ENCODE measurements around the gene ATG7.
"Not testable (repeated sequence)": the region's sequence is repeated elsewhere in the genome, so short reads cannot be mapped to it uniquely, and the experiment has no call there.

Gene ATG7

DNA sequence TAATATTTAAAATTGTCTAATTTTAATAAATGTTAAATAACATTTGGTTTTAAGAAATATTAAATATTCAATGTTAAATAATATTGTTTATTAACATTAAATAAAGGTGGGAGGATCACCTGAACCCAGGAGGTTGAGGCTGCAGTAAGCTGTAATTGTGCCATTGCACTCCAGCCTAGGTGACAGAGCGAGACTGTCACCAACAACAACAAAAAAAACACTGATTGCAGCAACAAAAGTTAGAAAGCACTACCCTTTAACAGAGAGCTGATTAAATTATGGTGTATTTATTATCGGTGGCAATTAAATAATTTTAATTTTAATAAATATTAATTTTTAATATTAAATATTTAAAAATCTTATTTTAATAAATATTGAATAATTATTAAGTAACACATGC lies 152.1 kb downstream of the ATG7 start:
- DNase-seq (ENCODE audit: low spot score): no peak
- no peak for FAIRE-seq

DNA sequence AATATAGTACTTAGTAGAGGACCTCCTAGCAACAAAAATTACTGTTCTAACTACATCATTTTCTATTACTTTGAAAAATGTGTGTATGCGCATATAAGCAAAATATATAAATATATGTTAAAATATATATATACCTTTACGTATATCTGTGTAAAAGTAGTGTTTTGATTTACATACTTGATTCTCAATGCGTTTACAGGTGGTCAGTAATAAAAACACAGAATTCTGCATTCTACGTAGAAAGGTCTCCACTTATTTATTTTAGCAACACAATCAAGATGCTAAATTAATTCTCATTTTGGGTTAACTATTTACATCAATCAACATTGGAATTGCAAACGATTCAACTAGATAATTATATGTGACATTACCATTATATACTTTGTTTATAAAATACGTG lies 158.0 kb downstream of the ATG7 start:
- DNase-seq (ENCODE audit: low spot score): no peak
- FAIRE-seq: no peak

DNA sequence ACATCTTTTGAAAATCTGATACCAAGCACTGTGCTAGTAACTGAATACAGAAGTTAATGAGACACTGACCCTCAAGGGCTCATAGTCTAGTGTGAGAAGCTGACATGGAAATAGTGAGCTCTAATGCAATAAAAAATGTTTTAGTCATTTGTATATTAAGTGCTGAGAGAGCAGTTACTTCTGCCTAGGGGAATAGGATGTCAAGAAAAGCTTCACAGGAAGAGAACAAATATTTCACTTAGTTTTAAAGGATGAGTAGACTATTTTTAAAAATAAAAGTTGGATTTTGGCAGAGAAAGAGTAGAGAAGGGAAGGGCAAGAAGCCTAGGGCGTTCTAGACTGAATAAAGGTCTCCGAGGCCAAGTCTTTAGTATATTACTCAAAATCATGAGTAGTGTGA lies 158.4 kb downstream of the ATG7 start:
- no peak for FAIRE-seq
- DNase-seq (ENCODE audit: low spot score): no peak

DNA sequence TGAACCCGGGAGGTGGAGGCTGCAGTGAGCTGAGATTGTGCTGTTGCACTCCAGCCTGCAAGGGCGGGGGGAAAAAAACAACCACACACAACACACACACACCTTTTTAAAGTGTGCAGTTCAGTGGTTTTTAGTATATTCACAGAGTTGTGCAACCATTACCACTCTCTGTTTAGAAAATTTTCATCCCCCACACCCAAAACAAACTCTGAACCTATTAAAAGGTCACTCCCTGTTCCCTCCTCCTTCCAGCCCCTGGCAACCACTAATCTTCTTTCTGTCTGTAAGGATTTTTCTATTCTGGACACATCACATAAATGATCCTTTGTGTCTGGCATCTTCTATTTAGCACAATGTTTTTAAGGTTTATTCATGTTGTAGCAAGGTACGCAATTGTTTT lies 159.1 kb downstream of the ATG7 start:
- FAIRE-seq (no peak), DNase-seq (ENCODE audit: low spot score) (no peak)

DNA sequence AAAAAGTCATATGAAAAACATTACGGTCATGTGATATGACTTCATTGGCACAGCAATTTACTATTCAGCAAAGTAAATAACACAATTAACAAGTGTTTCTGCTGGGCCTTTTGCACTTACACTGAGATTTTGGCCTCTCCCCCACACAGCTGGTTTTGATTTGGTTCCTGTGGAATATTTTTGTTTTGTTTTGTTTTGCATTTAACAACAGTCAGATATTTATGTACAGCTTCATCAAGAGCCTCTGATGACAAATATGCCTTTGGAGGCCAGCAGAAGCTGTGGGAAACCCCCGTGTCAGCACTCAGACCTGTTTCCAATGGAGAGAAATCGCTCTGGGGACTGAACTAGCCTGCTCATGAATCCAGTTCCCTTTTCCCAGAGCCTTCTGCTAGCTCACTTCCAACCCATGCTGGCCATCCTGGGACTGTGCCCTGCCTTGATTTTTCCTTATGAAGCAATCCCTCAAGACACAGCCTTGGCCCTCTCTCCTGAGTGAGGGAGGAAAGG lies 161.9 kb downstream of the ATG7 start:
- FAIRE-seq (no peak), DNase-seq (ENCODE audit: low spot score) (no peak)

DNA sequence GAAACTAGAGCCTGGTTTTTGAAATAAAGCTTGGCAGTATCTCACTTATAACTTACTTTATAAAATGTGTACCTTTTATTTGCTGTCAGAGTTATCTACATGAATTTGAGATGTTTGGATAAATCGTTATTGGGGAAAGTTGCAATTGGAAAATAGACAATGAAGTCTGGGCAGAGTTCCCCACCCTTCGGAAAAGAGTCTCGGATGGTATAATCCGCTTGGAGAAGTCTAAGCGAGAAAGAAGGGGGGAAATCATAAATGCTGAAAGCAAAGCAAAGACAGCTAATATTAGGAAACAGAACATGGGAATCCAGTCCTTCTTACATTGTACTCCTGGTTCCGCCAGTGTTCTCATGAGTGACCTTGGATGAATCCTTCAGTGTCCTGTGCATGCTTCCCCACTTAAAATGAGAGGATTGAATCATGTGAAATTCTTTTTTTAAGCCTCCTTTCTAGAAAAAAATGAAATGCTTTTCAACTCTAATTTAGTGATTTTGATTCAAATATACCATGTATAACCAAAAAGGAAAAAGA lies 162.4 kb downstream of the ATG7 start:
- FAIRE-seq: no peak
- no peak for DNase-seq (ENCODE audit: low spot score)

DNA sequence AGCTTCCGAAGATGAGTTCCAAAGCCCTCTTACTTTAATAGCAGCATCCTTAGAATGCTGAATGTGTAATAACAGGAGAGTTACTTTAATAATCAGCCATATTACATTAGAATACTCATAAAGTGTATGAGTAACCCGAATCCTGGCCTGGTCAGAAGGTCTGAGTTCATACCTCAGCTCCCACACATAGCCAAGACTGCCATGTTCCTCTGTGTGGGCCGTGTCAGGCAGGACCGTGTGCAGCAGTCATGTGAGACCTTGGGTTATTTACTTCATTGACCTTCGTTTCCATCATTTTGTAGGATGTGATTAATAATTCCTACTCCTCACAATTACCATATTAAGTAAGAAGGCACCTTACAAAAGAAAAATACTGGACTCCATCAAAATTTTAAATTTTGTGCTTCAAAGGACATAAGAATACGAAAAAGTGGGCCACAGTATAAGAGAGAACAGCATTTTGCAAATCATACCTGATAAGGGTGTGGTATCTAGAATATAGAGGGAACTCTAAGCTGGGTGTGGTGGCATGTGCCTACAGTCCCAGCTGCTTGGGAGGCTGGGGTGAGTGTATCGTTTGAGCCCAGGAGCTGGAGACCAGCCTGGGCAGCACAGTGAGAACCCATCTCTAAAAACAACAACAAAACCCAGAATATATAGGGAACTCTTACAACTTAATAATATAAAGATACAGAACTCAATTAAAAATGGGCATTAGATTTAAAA lies 163.4 kb downstream of the ATG7 start:
- FAIRE-seq: no peak
- DNase-seq (ENCODE audit: low spot score): no peak

DNA sequence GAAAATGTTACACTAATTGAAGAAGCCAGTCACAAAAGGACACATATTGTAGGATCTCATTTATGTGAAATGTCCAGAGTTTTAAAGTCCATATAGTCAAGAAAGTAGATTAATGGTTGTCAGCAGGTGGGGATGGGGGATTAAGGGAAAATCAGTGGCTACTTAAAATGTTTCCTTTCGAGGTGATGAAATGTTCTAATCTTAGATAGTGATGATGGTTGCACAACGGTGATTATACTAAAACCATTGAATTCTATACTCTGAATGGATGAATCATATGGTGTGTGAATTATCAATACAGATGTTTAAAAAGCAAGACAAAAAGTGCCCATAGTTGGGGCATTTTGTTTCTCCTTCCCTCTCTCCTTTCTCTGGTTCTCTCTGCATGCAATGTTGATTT lies 164.6 kb downstream of the ATG7 start:
- no peak for DNase-seq (ENCODE audit: low spot score)
- FAIRE-seq: no peak

DNA sequence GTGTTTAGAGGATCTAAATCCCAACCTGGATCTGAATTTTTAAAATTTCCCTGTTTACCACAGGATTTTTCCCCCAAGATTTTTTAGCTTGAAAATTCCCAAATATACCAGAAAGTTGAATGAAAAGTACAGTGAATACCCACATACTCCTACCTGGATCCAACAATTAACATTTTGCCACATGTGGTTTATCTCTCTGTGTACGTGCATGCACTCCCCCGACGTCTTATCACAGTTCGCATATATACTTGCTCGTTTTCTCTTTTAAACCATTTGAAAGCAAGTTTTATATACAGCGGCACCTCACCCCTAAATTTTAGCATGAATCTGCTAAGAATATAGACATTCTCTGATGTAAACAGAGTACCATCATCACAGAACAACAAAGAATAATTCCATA lies 165.3 kb downstream of the ATG7 start:
- no peak for DNase-seq (ENCODE audit: low spot score)

DNA sequence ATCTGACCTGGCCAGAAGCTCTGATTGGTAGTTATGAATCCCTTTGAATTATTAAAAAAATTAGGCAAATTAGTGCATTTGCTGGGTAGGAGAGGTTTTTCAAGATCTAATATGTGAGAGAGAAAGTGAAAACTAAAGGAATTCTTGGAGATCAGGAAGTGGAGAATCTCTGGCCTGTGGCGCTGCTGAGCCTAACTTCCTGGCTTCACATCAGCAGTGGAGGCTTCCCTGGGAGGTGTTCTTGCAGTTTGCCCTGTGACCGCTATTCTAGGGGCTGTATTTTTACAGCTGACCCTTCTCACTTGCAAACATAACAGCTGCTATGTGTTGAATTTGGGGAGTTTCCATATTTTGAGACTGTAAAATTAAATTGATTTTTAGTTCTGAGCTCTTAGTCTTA lies 166.4 kb downstream of the ATG7 start:
- FAIRE-seq (no peak), DNase-seq (ENCODE audit: low spot score) (no peak)

More for the DNA sequence above, 165.3 kb downstream of the ATG7 start:
- no peak for FAIRE-seq

DNA sequence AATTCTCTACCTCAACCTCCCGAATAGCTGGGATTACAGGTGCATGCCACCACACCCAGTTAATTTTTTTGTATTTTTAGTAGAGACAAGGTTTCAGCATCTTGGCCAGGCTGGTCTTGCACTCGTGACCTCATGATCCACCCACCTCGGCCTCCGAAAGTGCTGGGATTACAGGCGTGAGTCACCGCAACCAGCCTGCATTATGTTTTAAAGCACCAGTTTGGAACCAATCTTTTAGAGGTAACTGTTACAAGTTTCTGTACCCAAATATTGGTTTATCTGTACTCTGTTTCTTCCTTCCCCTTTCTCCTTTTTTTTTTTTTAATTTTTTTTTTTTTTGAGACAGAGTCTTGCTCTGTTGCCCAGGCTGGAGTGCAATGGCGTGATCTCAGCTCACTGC lies 169.1 kb downstream of the ATG7 start:
- not testable (repeated sequence) for FAIRE-seq; DNase-seq (ENCODE audit: low spot score)

DNA sequence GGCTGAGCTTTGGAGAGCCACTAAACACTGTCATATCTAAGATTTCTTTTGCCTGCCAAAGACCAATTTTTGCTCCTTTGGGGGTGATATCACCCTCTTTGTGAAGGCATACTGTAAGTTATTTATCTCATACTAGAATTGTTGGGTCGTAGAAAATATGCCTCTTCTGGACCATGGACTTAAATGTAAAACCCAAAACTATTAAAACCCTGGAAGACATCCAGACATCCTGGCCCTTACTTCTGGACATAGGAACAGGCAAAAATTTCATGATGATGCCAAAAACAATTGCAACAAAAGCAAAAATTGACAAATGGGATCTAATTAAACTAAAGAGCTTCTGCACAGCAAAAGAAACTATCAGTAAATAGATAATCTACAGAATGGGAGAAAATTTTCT lies 172.2 kb downstream of the ATG7 start:
- DNase-seq (ENCODE audit: low spot score) (no peak), FAIRE-seq (no peak)

DNA sequence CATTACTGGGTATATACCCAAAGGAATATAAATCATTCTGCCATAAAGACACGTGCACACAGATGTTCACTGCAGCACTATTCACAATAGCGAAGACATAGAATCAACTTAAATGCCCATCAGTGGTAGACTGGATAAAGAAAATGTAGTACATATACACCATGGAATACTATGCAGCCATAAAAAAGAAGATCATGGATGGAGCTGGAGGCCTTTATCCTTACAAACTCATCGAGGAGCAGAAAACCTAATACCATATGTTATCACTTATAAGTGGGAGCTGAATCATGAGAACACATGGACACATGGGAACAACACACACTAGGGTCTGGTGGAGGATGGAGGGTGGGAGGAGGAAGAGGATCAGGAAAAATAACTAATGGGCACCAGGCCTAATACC lies 173.0 kb downstream of the ATG7 start:
- not testable (repeated sequence) for DNase-seq (ENCODE audit: low spot score); FAIRE-seq

DNA sequence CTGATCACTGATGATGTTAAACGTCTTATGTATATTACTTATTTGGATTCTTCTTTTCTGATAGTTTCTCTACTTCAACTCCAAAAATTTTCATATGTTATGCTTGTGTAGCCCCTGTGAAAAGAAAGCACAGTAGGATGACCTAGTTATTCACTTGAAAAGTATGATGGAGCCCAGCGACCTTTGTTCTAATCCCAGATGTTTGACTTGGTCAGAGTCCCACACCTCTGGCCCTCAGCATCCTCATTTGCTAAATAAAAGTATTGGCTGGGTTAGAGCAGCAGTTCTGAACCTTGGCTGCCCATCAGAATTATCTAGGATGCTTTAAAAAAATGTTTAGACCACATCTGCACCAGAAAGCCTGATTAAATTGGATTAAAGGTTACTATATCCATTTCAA lies 173.7 kb downstream of the ATG7 start:
- DNase-seq (ENCODE audit: low spot score) (no peak), FAIRE-seq (no peak)

DNA sequence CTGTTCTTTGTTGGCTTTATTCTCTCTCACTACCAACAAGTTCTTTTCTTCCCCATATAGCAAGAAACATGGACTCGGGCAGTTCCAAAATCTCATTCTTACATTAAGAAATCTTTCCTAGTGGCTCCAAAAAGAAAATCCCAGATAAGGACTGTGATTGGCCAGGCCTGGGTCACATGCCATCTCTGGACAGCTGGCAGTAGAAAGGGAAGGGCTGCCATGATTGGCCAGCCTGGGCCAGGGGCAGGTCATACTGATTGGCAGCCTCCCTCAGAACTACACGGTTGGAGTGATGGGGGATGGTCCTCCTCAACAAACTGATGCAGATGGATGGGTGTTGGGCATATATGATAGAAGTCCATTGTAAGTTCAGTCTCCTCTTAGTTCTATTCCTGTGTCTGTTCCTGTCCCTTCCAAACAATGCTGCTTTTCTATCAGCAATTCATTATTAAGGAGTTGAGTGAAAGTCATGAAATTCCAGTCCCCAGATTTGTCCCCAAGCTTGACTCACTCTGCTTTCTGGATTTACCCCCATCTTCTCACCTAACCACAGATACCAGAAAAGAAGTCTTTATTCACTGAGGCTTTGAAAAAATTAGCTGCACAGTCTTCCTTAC lies 175.5 kb downstream of the ATG7 start:
- no peak for FAIRE-seq
- DNase-seq (ENCODE audit: low spot score): peak; percentile 11

DNA sequence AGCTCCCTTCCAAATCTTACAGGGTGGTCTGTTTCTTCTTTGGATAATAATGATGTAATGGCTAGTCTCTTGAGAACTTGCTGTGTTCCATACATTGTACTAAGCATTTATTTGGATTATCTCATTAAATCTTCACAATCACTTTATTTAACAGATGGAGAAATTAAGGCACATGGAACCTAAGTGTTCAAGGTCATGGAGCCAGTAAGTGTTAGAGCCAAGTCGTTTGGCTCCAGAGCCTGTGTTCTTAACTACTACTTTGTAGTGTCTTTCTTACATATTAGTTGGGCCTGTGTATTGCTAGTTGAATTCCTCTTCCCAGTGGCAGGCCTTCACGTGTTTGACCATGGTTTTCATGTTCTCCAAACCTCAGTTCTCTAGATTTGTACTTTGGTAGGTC lies 177.8 kb downstream of the ATG7 start:
- no peak for FAIRE-seq
- no peak for DNase-seq (ENCODE audit: low spot score)

DNA sequence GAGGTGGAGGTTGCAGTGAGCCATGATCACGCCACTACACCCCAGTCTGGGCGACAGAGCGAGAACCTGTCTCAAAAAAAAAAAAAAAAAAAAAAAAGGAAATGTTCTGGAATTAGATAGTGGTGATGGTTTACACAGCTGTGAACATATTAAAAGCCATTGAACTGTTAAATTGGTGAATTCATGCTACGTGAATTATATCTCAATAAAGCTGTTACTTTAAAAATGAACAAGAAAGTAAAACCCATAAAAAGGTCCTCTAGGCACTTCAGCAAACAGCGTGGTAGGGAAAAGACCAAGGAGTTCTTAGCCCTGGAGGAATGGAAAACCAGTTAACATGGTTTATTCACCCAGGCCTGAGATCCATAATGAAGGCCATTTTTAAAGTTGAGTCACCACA lies 180.1 kb downstream of the ATG7 start:
- DNase-seq (ENCODE audit: low spot score): no peak
- FAIRE-seq: no peak

DNA sequence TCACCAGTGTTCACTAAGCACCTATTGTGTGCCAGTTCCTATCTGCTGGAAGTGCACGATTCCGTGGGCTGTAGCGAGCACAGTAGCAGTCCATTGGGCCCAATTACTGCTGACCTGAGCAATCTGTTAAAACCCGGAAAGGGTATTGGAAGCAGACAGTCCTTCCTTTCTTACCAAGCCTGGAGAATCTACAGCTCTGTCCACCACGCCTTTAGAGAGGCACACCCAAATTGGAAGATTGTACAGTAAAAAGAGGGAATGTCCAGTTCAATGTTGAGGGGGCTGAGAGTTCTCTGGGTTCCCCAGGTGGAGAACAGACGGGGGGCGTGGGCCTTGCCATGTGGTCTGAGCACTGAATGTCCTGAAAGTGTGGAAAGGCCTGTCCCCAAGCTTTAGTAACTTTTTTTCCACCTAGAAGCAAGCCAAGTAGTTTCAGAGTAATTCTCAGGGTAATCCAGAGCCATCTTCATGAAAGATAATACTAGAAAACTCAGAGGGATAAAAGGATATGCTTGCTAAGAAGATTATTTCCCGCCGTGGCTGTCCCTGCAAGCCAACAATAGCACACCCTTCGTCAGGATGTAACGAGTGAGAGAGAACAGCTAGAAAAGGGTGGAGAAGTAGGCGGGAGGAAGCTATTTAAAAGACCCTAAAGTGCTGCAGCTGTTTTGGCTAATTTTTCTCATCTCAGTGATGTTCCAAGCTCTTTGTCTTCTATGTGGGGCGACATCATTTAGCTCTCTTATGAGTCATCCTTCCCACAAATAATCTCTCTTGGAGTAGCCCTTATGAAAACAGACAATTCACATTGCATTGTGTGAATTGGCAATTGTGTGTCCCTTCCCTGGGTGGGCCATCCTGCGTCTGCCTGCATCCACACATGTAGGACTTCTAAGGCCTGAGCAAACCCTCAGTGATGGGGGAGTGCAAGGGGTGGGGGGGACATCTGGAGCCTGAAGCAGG lies 181.0 kb downstream of the ATG7 start:
- peak; percentile 54 for DNase-seq (ENCODE audit: low spot score)
- FAIRE-seq: no peak

DNA sequence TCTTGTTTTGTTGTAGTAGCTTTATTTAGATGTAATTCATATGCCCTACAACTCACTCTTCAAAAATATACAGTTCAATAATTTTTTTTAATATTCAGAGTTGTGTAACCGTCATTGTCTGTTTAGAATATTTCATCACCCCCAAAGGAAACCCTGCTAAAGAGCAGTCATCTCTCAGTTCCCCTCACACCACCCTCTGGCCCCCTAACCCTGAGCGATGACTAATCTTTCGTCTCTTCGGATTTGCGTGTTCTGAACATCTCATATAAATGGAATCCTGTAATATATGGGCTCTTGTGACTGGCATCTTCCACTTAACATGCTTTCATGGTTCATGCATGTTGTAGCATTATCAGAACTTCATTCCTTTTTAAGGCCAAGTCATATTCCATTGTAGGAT lies 183.8 kb downstream of the ATG7 start:
- DNase-seq (ENCODE audit: low spot score): peak; percentile 21
- FAIRE-seq: no peak

DNA sequence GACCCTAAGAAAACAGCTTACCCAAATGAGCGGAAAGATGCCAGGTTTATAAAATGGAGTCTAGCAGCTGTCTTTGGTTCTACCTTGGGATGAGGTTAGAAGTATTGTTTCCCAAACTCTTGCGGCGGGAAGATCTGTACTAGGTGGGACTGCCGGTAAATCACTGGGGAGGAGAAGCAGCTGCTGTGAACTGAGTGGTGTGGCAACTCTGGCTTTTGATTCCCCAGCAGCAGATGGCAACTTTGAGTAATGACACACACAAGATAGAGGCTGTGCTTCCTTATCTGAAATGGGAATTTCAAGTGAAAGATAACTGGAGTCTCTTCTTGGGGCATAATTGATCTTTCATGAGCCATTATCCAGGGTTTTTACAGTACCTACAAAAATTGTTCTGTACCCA lies 184.9 kb downstream of the ATG7 start:
- FAIRE-seq (no peak), DNase-seq (ENCODE audit: low spot score) (no peak)

DNA sequence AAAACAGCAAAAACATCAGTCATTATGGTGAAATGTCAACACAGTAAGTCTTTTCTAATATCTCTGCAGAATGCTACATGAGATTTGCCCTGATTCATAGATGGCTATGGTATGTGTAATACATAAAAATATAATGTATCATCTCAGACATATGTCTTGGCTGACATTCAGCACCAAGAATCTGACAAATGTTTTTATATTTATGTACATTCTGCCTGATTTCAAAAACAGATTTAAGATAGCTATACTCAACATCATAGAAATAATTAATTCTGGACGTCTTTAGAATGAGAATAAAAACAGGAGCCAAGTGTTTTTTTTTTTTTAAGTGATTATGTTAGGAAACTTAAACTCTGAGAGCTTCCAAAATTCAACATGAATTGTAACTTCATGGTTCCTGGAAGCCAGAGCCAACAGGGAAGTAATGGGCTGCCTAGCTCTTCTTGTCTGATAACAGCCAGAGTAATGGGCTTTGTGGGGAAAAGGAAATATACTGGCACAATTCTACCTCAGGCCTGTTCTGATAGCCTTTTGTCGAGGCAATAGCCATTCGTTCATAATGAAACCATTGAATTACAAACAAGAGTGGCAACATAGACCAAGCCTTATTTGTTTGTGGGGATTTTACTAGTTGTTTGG lies 187.1 kb downstream of the ATG7 start:
- no peak for DNase-seq (ENCODE audit: low spot score)
- no peak for FAIRE-seq
